Measurements from ENCODE around the gene ASCC2. TPM values are rescaled to one million over a fixed set of nuclear protein-coding genes. Genes with fewer than 3 reads are reported as not detected.
A peak's percentile ranks its signal among the peaks of the same experiment; 100 is the strongest.

ASCC2 gene
- total and polyA plus RNA-seq, 7 experiments from 2014 or later, result 48.7 to 101 (median 90.5) TPM

GRCh38 chr22:29795663-29796062 is 42.4 kb downstream of the ASCC2 start:
- Histone ChIP-seq H3K4me3 (ENCODE audit: low read length) (no peak overlapping the region), H3K27me3 (ENCODE audit: control insufficient read depth in 2 of 2, insufficient read depth in 2 of 2, low read length in 2 of 2) (no peaks in the 10 kb centered on the region), H3K9me3 (ENCODE audit: control insufficient read depth in 2 of 3, low read length in 3 of 3) (no peaks in the 10 kb centered on the region), H3K36me3 (ENCODE audit: control insufficient read depth in 2 of 3, insufficient read depth in 3 of 3, low read length in 3 of 3) (peaks cover 5 to 96% (median 19%) of the 10 kb centered on the region in 3 experiments), H3K27ac (ENCODE audit: low read depth, low read length) (no peak overlapping the region), H3K4me1 (ENCODE audit: control insufficient read depth in 2 of 2, insufficient read depth in 2 of 2, low read length in 2 of 2) (no peaks in the 10 kb centered on the region)
- H3K4me3 Mint-ChIP-seq, result no peak overlapping the region
- H3K27ac Mint-ChIP-seq, result peak overlapping the region in 1 of 9 donors; percentile 21
- DNase-seq (no peak), ATAC-seq (no peak)
- H3K9me3 Mint-ChIP-seq, result no peaks in the 10 kb centered on the region
- H3K4me1 Mint-ChIP-seq, result peaks cover 0 to 13% (median 0%) of the 10 kb centered on the region in 7 donors
- CTCF ChIA-PET, result no interaction called here
- intact Hi-C loops (cut with micrococcal nuclease), result no loop called here
- H3K27me3 Mint-ChIP-seq, result no peaks in the 10 kb centered on the region
- POLR2A ChIA-PET, result interaction anchor here (0.7 kb wide), 1 partner anchor 156 kb away, joined by 3 read pairs; no protein-coding TSS in a partner anchor
- peaks cover 9 to 49% (median 14%) of the 10 kb centered on the region in 5 donors for H3K36me3 Mint-ChIP-seq

GRCh38 chr22:29793396-29793795 is 44.7 kb downstream of the ASCC2 start:
- H3K9me3 Mint-ChIP-seq, result no peaks in the 10 kb centered on the region
- H3K27me3 ChIP-seq (ENCODE audit: control insufficient read depth in 2 of 2, insufficient read depth in 2 of 2, low read length in 2 of 2), result no peaks in the 10 kb centered on the region
- no peak overlapping the region for H3K4me3 Mint-ChIP-seq
- H3K27me3 Mint-ChIP-seq, result no peaks in the 10 kb centered on the region
- no peak overlapping the region for H3K4me3 ChIP-seq (ENCODE audit: low read length)
- POLR2A ChIA-PET, result no interaction called here
- DNase-seq (no peak), ATAC-seq (no peak)
- intact Hi-C loops (cut with micrococcal nuclease), result no loop called here
- H3K36me3 Mint-ChIP-seq, result peaks cover 10 to 45% (median 15%) of the 10 kb centered on the region in 5 donors
- no peaks in the 10 kb centered on the region for H3K4me1 ChIP-seq (ENCODE audit: control insufficient read depth in 2 of 2, insufficient read depth in 2 of 2, low read length in 2 of 2)
- H3K9me3 ChIP-seq (ENCODE audit: control insufficient read depth in 2 of 3, low read length in 3 of 3), result no peaks in the 10 kb centered on the region
- peaks cover 0 to 96% (median 8%) of the 10 kb centered on the region in 3 experiments for H3K36me3 ChIP-seq (ENCODE audit: control insufficient read depth in 2 of 3, insufficient read depth in 3 of 3, low read length in 3 of 3)
- H3K27ac Mint-ChIP-seq, result no peak overlapping the region
- no peak overlapping the region for H3K27ac ChIP-seq (ENCODE audit: low read depth, low read length)
- peaks cover 0 to 7% (median 0%) of the 10 kb centered on the region in 7 donors for H3K4me1 Mint-ChIP-seq
- CTCF ChIA-PET, result no interaction called here

GRCh38 chr22:29790061-29790460 is 48.0 kb downstream of the ASCC2 start:
- H3K4me1 ChIP-seq (ENCODE audit: control insufficient read depth in 2 of 2, insufficient read depth in 2 of 2, low read length in 2 of 2), result no peaks in the 10 kb centered on the region
- H3K27ac Mint-ChIP-seq, result no peak overlapping the region
- ChIA-PET CTCF (no interaction called here), POLR2A (no interaction called here)
- H3K36me3 Mint-ChIP-seq, result peaks cover 8 to 51% (median 14%) of the 10 kb centered on the region in 5 donors
- H3K27me3 ChIP-seq (ENCODE audit: control insufficient read depth in 2 of 2, insufficient read depth in 2 of 2, low read length in 2 of 2), result no peaks in the 10 kb centered on the region
- no peaks in the 10 kb centered on the region for H3K27me3 Mint-ChIP-seq
- no peak overlapping the region for H3K4me3 ChIP-seq (ENCODE audit: low read length)
- H3K9me3 ChIP-seq (ENCODE audit: control insufficient read depth in 2 of 3, low read length in 3 of 3), result no peaks in the 10 kb centered on the region
- no peak for ATAC-seq
- no peaks in the 10 kb centered on the region for H3K9me3 Mint-ChIP-seq
- intact Hi-C loops (cut with micrococcal nuclease), result no loop called here
- no peak for DNase-seq
- no peak overlapping the region for H3K27ac ChIP-seq (ENCODE audit: low read depth, low read length)
- peaks cover 0 to 80% (median 8%) of the 10 kb centered on the region in 3 experiments for H3K36me3 ChIP-seq (ENCODE audit: control insufficient read depth in 2 of 3, insufficient read depth in 3 of 3, low read length in 3 of 3)
- H3K4me3 Mint-ChIP-seq, result no peak overlapping the region
- no peaks in the 10 kb centered on the region for H3K4me1 Mint-ChIP-seq

- no peak for ATAC-seq
Measured at GRCh38 chr22:29788339-29789279, 49.5 kb downstream of the ASCC2 start.

GRCh38 chr22:29787371-29787980 is 50.6 kb downstream of the ASCC2 start:
- Mint-ChIP-seq H3K9me3 (peaks cover 0 to 2% (median 0%) of the 10 kb centered on the region in 11 donors), H3K27ac (peak overlapping the region in 1 of 9 donors; percentile 22), H3K4me3 (no peak overlapping the region), H3K4me1 (peaks cover 0 to 4% (median 0%) of the 10 kb centered on the region in 7 donors), H3K27me3 (no peaks in the 10 kb centered on the region), H3K36me3 (peaks cover 5 to 43% (median 14%) of the 10 kb centered on the region in 5 donors)
- H3K36me3 ChIP-seq (ENCODE audit: control insufficient read depth in 2 of 3, insufficient read depth in 3 of 3, low read length in 3 of 3), result peaks cover 0 to 56% (median 3%) of the 10 kb centered on the region in 3 experiments
- no peaks in the 10 kb centered on the region for H3K9me3 ChIP-seq (ENCODE audit: control insufficient read depth in 2 of 3, low read length in 3 of 3)
- H3K4me3 ChIP-seq (ENCODE audit: low read length), result no peak overlapping the region
- ChIA-PET POLR2A (no interaction called here), CTCF (no interaction called here)
- no peaks in the 10 kb centered on the region for H3K27me3 ChIP-seq (ENCODE audit: control insufficient read depth in 2 of 2, insufficient read depth in 2 of 2, low read length in 2 of 2)
- H3K27ac ChIP-seq (ENCODE audit: low read depth, low read length), result no peak overlapping the region
- no peaks in the 10 kb centered on the region for H3K4me1 ChIP-seq (ENCODE audit: control insufficient read depth in 2 of 2, insufficient read depth in 2 of 2, low read length in 2 of 2)
- intact Hi-C loops (cut with micrococcal nuclease), result no loop called here
- ATAC-seq, result no peak
- DNase-seq, result no peak

More at GRCh38 chr22:29788339-29789279, 49.5 kb downstream of the ASCC2 start:
- H3K27me3 ChIP-seq (ENCODE audit: control insufficient read depth in 2 of 2, insufficient read depth in 2 of 2, low read length in 2 of 2), result no peaks in the 10 kb centered on the region
- no peaks in the 10 kb centered on the region for H3K9me3 ChIP-seq (ENCODE audit: control insufficient read depth in 2 of 3, low read length in 3 of 3)
- no peaks in the 10 kb centered on the region for H3K4me1 ChIP-seq (ENCODE audit: control insufficient read depth in 2 of 2, insufficient read depth in 2 of 2, low read length in 2 of 2)
- peaks cover 0 to 2% (median 0%) of the 10 kb centered on the region in 11 donors for H3K9me3 Mint-ChIP-seq
- DNase-seq, result no peak
- ChIA-PET CTCF (no interaction called here), POLR2A (interaction anchor here (0.6 kb wide), 1 partner anchor 9 kb away, joined by 3 read pairs; no protein-coding TSS in a partner anchor)
- no peaks in the 10 kb centered on the region for H3K27me3 Mint-ChIP-seq
- peak overlapping the region in 1 of 9 donors; percentile 52 for H3K27ac Mint-ChIP-seq
- peaks cover 5 to 51% (median 14%) of the 10 kb centered on the region in 5 donors for H3K36me3 Mint-ChIP-seq
- no peak overlapping the region for H3K4me3 ChIP-seq (ENCODE audit: low read length)
- intact Hi-C loops (cut with micrococcal nuclease), result no loop called here
- no peak overlapping the region for H3K27ac ChIP-seq (ENCODE audit: low read depth, low read length)
- H3K4me3 Mint-ChIP-seq, result no peak overlapping the region
- H3K4me1 Mint-ChIP-seq, result peaks cover 0 to 4% (median 0%) of the 10 kb centered on the region in 7 donors
- peaks cover 0 to 68% (median 8%) of the 10 kb centered on the region in 3 experiments for H3K36me3 ChIP-seq (ENCODE audit: control insufficient read depth in 2 of 3, insufficient read depth in 3 of 3, low read length in 3 of 3)

- no peaks in the 10 kb centered on the region for H3K9me3 ChIP-seq (ENCODE audit: control insufficient read depth in 2 of 3, low read length in 3 of 3)
- H3K36me3 ChIP-seq (ENCODE audit: control insufficient read depth in 2 of 3, insufficient read depth in 3 of 3, low read length in 3 of 3), result peaks cover 0 to 42% (median 0%) of the 10 kb centered on the region in 3 experiments
- peaks cover 5 to 33% (median 12%) of the 10 kb centered on the region in 5 donors for H3K36me3 Mint-ChIP-seq
- peaks cover 0 to 4% (median 0%) of the 10 kb centered on the region in 7 donors for H3K4me1 Mint-ChIP-seq
- H3K4me1 ChIP-seq (ENCODE audit: control insufficient read depth in 2 of 2, insufficient read depth in 2 of 2, low read length in 2 of 2), result no peaks in the 10 kb centered on the region
- H3K4me3 ChIP-seq (ENCODE audit: low read length), result no peak overlapping the region
- ATAC-seq (no peak), DNase-seq (no peak)
- no peaks in the 10 kb centered on the region for H3K27me3 Mint-ChIP-seq
- ChIA-PET CTCF (no interaction called here), POLR2A (no interaction called here)
- H3K9me3 Mint-ChIP-seq, result peaks cover 0 to 2% (median 0%) of the 10 kb centered on the region in 11 donors
- H3K27ac Mint-ChIP-seq, result no peak overlapping the region
- H3K27ac ChIP-seq (ENCODE audit: low read depth, low read length), result no peak overlapping the region
- no peaks in the 10 kb centered on the region for H3K27me3 ChIP-seq (ENCODE audit: control insufficient read depth in 2 of 2, insufficient read depth in 2 of 2, low read length in 2 of 2)
- intact Hi-C loops (cut with micrococcal nuclease), result no loop called here
- no peak overlapping the region for H3K4me3 Mint-ChIP-seq
Measured at GRCh38 chr22:29786031-29786430, 52.0 kb downstream of the ASCC2 start.

All from naive thymus-derived CD4-positive, alpha-beta T cell (primary cell).